Stomach smooth muscle (tissue), 2 donors: ENCODE measurements around the gene SERPINA3.

Source experiments
- H3K27ac ChIP-seq: one replicate; pipeline ENCODE4 v1.7.0; 2013; ENCODE audit warnings: mild to moderate bottlenecking, low read length, inconsistent platforms
- H3K27me3 ChIP-seq, 2 donors: one replicate each; pipeline ENCODE4 v1.7.0; 2013; ENCODE audit warnings: low read length in 2 of 2; ENCODE audit not compliant: insufficient read depth in 2 of 2, control insufficient read depth in 1 of 2
- H3K36me3 ChIP-seq, 2 donors: one replicate each; pipeline ENCODE4 v1.7.0; 2013; ENCODE audit warnings: low read length in 2 of 2; ENCODE audit not compliant: control insufficient read depth in 2 of 2, insufficient read depth in 2 of 2
- H3K4me1 ChIP-seq: one replicate; pipeline ENCODE4 v1.7.0; 2013; ENCODE audit warnings: low read length; ENCODE audit not compliant: control insufficient read depth, insufficient read depth
- H3K4me3 ChIP-seq, 2 donors: one replicate each; pipeline ENCODE4 v1.7.0; 2013; ENCODE audit warnings: low read length in 2 of 2
- H3K9ac ChIP-seq, 2 donors: one replicate each; pipeline ENCODE4 v1.7.0; 2013; ENCODE audit warnings: low read length in 2 of 2, mild to moderate bottlenecking in 1 of 2
- H3K9me3 ChIP-seq, 2 donors: one replicate each; pipeline ENCODE4 v1.7.0; 2013; ENCODE audit warnings: low read length in 2 of 2; ENCODE audit not compliant: control insufficient read depth in 2 of 2
- donor health status: healthy.
- donor health status: Pancreatic carcinoma.

SERPINA3 gene

DNA sequence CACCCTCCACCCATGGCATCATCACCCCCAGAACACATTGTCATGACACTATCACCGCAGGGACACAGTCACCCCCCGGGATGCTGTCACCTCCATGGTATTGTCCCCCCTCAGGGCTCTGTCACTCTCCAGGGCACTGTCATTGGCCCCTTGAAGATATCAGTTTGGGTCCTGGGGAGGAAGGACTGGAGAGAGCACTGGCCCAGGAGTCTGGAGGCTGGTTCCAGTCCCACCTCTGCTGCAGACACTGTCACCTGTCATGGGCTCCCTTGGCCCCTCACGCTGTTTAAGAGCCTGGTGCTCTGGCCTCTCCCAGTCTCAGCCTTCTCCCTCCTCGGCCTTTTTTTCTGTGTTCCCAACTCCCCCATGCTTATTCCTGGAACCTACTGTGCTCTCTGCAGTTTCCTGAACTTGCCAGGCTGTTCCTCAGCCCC, 31.9 kb downstream of the SERPINA3 start:
- Histone ChIP-seq H3K27me3 (no peaks in the 10 kb centered on the region), H3K4me1 (no peaks in the 10 kb centered on the region), H3K4me3 (no peak overlapping the region), H3K9ac (no peak overlapping the region), H3K27ac (no peak overlapping the region), H3K36me3 (no peaks in the 10 kb centered on the region), H3K9me3 (peaks cover 0 to 11% of the 10 kb centered on the region in 2 donors)

DNA sequence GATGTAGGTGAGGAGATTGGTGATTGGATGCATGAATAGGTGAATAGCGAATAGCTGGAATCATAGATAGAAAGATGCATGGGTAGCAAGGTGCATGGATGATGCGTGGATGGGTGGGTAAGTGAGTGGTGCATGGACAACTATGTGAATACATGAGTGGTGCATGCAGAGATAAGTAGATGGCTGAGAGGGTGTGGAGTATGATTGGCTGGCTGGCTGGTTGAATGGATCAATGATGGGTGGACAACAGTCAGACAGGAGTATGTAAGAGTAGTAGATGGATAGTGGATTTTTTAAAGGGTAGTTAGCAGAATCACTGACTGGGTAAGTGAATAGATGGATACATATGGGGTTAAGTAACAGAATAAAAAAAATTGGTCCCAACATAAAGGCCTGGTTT, 33.9 kb downstream of the SERPINA3 start:
- Histone ChIP-seq H3K9ac (no peak overlapping the region), H3K4me1 (no peaks in the 10 kb centered on the region), H3K27me3 (peaks cover 0 to 4% of the 10 kb centered on the region in 2 donors), H3K9me3 (peaks cover 0 to 16% of the 10 kb centered on the region in 2 donors), H3K27ac (no peak overlapping the region), H3K36me3 (no peaks in the 10 kb centered on the region), H3K4me3 (no peak overlapping the region)

DNA sequence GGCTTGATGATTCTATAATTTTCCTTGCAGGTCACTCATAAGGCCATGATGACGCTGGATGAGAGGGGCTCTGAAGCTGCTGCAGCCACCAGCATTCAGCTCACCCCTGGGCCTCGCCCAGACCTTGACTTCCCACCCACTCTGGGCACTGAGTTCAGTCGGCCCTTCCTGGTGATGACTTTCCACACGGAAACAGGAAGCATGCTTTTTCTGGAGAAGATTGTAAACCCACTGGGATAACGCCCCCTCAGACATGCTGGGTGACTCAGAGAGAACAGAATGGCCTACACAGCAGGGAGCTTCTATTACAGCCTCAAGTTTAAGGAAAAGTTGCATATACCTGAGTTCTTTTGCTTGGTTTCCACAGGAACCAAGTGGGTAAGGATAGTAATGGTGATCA, 34.3 kb downstream of the SERPINA3 start:
- Histone ChIP-seq H3K9ac (no peak overlapping the region), H3K9me3 (peaks cover 0 to 16% of the 10 kb centered on the region in 2 donors), H3K4me3 (no peak overlapping the region), H3K36me3 (no peaks in the 10 kb centered on the region), H3K27ac (no peak overlapping the region), H3K4me1 (no peaks in the 10 kb centered on the region), H3K27me3 (peaks cover 0 to 5% of the 10 kb centered on the region in 2 donors)

DNA sequence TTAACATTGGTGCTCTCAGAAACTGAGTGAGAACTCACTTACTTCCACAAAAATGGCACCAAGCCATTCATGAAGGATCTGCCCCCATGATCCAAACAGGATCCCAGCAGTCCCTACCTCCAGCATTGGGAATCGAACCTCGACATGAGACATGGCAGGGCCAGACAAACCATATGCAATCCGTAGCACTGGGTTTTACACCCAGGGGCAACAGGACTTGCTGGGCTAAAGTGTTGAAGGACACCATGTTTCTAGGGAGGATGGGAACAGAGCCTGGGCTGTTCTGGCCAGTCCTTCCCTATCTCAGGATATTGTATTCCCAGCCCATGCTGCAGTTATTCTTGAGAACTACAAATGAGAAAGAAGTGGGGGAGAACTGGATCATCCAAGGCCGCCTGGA, 36.6 kb downstream of the SERPINA3 start:
- H3K4me1 ChIP-seq, result no peaks in the 10 kb centered on the region

GRCh38 chr14:94649543-94650443, 37.6 kb downstream of the SERPINA3 start:
- H3K4me1 ChIP-seq, result no peaks in the 10 kb centered on the region
- H3K27ac ChIP-seq, result no peak overlapping the region
- no peak overlapping the region for H3K9ac ChIP-seq
- H3K4me3 ChIP-seq, result no peak overlapping the region
- H3K27me3 ChIP-seq, result peaks cover 0 to 5% of the 10 kb centered on the region in 2 donors
- H3K36me3 ChIP-seq, result no peaks in the 10 kb centered on the region
- peaks cover 0 to 16% of the 10 kb centered on the region in 2 donors for H3K9me3 ChIP-seq

More for the DNA sequence above, 36.6 kb downstream of the SERPINA3 start:
- no peak overlapping the region for H3K9ac ChIP-seq
- no peaks in the 10 kb centered on the region for H3K36me3 ChIP-seq
- no peak overlapping the region for H3K4me3 ChIP-seq
- peaks cover 0 to 5% of the 10 kb centered on the region in 2 donors for H3K27me3 ChIP-seq
- H3K9me3 ChIP-seq, result peaks cover 0 to 16% of the 10 kb centered on the region in 2 donors
- no peak overlapping the region for H3K27ac ChIP-seq

GRCh38 chr14:94650444-94650775, 38.2 kb downstream of the SERPINA3 start:
- H3K4me3 ChIP-seq, result no peak overlapping the region
- H3K36me3 ChIP-seq, result no peaks in the 10 kb centered on the region
- H3K27me3 ChIP-seq, result peaks cover 0 to 5% of the 10 kb centered on the region in 2 donors
- no peak overlapping the region for H3K9ac ChIP-seq
- H3K9me3 ChIP-seq, result peaks cover 0 to 19% of the 10 kb centered on the region in 2 donors
- H3K4me1 ChIP-seq, result no peaks in the 10 kb centered on the region
- H3K27ac ChIP-seq, result no peak overlapping the region

DNA sequence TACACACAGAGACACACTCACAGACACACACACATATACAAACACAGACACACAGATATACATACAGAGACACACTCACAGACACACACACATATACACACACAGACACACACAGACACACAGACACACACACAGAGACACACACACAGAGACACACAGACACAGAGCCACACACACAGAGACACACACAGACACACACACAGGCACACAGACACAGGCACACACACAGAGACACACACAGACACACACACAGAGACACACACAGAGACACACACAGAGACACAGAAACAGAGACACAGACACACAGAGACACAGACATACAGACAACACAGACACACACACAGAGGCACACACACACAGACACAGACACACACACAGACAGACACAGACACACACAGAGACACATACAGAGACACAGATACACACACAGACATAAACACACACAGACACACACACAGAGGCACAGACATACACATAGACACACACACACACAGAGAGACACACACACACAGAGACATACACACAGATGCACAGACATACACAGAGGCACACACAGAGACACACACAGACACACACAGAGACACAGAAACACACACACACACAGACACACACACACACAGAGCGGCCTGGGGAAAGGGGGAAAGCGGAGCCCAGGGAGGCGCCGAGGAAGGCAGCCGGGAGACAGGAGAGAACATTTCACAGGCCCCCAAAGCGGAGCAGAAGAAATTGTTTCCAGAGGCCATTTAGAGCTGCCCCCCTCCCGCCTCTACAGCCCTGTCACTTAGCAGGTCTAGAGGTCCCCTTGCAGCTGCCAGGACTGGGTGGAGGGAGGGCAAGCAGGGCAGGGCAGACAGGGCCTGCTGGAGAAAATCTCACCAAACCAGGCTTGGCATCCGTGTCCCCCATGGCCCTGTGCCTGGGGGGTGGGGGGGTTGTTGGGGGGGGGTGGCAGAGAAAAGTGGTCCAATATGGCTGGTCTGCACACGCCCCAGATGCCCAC, 38.9 kb downstream of the SERPINA3 start:
- no peaks in the 10 kb centered on the region for H3K4me1 ChIP-seq
- no peak overlapping the region for H3K27ac ChIP-seq
- H3K4me3 ChIP-seq, result no peak overlapping the region
- H3K9ac ChIP-seq, result no peak overlapping the region
- peaks cover 0 to 19% of the 10 kb centered on the region in 2 donors for H3K9me3 ChIP-seq
- peaks cover 0 to 5% of the 10 kb centered on the region in 2 donors for H3K27me3 ChIP-seq
- H3K36me3 ChIP-seq, result no peaks in the 10 kb centered on the region

DNA sequence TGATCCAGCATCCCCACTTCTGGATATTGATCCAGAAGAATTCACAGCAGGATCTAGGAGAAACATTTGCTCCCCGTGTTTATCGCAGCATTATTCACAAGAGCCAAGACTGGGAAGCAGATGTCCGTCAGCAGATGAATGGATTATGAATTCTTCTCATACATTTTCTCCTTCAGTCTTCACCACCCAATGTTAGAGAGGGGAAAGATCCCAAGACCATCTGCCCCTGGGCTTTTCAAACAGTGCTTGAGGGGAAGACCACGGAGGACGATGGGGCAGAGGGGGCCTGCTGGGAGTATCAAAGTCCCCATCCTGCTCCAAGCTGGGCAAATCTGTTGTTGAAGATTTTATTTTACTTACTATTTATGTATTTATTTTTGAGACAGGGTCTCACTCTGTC, 41.1 kb downstream of the SERPINA3 start:
- Histone ChIP-seq H3K9me3 (peaks cover 0 to 14% of the 10 kb centered on the region in 2 donors), H3K36me3 (no peaks in the 10 kb centered on the region), H3K27ac (no peak overlapping the region), H3K9ac (no peak overlapping the region), H3K4me1 (no peaks in the 10 kb centered on the region), H3K4me3 (no peak overlapping the region), H3K27me3 (peaks cover 0 to 5% of the 10 kb centered on the region in 2 donors)

DNA sequence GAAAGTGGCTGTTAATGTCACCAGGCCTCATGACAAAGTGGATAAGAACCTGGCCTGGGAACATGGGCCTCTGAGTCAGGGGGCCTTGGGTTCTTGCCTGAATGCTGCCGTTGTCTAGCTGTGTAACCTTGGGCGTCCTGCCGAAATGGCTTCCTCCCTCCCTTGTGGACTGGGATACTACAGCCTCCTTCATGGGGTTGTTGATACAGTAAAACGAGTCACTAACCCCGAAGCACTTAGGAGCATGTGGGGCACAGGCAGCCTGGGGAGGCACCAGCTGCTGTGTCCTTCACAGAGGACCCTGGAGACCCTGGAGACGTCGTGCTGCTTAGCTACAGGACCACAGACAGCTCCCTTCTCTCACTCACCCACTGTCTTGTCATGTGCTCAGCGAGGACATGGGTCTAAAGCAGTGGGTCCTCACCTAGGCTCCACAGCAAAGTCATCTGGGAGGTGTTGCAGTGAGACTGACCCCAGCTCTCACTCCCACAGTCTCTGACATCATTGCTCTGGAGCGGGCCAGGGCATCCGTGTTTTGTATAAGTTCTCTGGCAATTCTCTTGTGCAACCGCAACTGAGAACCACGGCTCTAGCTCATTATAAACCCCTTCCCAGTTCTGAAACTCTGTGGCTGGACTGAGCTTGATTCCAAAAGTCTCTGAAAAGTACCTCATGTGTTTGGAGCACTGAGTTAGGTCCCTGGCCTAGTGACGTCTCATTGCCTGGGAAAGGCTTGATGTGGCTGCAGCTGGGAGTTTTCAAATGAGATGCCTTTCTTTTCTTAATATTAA, 42.1 kb downstream of the SERPINA3 start:
- peaks cover 0 to 7% of the 10 kb centered on the region in 2 donors for H3K9me3 ChIP-seq
- H3K36me3 ChIP-seq, result no peaks in the 10 kb centered on the region
- H3K27me3 ChIP-seq, result peaks cover 0 to 5% of the 10 kb centered on the region in 2 donors
- H3K27ac ChIP-seq, result no peak overlapping the region
- no peaks in the 10 kb centered on the region for H3K4me1 ChIP-seq
- H3K4me3 ChIP-seq, result no peak overlapping the region
- H3K9ac ChIP-seq, result no peak overlapping the region

DNA sequence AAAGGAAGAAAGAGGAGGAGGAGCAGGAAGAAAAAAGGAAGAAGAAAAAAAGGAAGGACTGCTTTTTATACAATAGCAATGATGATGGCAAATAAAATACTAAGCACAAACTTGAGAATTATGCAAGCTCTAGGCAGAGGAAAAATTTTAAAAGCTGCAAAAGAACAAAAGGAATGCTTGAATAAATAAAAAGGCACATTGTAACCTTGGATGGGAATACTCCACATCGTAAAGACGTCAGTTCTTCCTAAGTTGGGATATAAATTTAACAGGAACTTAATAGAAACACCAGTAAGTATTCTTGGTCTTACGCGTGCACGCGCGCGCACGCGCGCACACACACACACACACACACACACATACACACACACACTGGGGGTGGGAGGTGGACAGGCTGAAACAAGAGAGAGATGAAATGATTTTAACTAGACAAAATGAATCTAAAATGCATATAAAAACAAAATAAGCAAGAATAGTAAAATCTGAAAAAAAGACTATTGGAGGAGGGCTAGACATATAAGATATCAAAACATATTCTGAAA, 43.0 kb downstream of the SERPINA3 start:
- no peak overlapping the region for H3K4me3 ChIP-seq
- H3K4me1 ChIP-seq, result no peaks in the 10 kb centered on the region
- no peak overlapping the region for H3K27ac ChIP-seq
- no peak overlapping the region for H3K9ac ChIP-seq
- H3K27me3 ChIP-seq, result peaks cover 0 to 5% of the 10 kb centered on the region in 2 donors
- peaks cover 0 to 3% of the 10 kb centered on the region in 2 donors for H3K9me3 ChIP-seq
- H3K36me3 ChIP-seq, result no peaks in the 10 kb centered on the region
